Activated CD4-positive, CD25-positive, alpha-beta regulatory T cell treated with anti-CD3 and anti-CD28 coated beads, Interleukin-2, amount 50 U/mL, for 72 hours (primary cell): ENCODE results near the gene CPNE5.

ENCODE experiments used
- DNase-seq: peaks from one replicate; pipeline ENCODE4 v3.0.0; 2021

Gene CPNE5

GRCh38 chr6:36757943-36758508 is 81.2 kb downstream of the CPNE5 start:
- DNase-seq: no peak

DNA sequence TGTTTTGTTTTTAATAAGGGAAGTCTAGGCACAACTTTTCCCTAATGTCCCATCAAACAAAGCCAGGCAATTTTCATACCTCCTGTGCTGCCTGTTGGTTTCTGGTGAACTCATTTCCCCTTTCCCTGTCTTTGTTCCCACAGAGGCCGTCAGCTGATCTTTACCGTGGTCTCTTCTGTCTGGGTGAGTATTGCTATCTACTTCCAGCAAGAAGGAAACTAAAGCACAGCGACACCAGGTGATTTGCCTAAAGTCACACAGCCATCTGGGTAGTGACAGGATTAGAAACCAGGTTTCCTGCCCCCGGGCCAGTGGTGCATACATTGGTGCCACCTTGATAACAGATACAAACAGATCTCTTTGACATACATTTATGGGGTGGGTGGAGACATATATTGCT is 82.0 kb downstream of the CPNE5 start:
- DNase-seq: no peak

DNA sequence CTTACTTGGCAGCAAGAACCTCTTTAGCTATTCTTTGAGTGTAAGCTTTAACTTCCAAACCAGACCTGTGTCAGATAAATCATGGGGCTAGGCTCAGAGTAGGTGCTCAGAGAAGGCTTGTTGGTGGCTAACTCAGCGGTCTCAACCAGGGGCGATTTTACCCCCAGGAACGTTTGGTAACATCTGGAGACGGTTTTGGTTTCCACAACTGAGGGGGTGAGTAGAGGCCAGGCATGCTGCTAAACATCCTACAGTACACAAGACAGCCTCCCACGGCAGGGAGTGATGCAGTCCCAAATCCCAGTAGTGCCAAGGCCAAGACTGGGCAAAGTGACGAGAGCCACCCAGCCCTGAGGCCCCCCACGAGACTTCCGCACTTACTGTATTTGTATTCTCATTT is 82.5 kb downstream of the CPNE5 start:
- no peak for DNase-seq

GRCh38 chr6:36755435-36756348 is 83.6 kb downstream of the CPNE5 start:
- peak; percentile 69 for DNase-seq

- no peak for DNase-seq
Observed at GRCh38 chr6:36754582-36755434, 84.4 kb downstream of the CPNE5 start.

DNA sequence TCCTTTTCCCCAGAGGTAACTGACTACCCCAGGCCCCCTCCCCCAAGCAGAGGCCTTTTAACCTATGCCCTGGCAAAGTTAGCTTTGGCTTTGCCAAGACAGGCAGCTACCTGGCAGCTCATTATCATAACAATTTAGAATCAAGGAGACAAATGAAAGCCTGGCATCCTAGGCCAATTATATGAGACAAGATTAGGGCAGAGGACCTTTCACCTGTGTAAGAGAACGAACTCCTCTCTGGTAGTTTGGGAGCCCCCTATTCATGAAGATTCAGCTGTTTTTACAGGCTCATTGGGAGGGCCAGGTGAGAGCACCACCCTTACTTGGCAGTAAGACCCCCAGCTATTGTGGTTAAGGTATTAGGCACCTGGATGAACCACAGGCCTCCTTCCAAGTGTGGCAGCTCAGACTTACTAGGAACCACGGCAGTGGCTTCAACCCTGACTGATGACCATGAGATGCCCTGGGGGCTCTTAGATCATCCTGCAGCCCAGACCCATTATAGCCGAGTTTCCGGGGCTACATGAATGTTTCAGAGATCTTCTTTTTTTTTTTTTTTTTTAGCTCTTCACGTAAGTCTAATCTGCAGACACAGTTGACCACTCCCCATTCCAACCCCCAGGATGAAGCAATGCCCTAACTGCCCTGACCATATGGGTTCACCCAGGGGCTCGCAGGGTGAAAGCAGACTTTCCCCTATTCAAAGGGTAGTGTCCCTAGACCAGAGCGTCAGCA is 85.4 kb downstream of the CPNE5 start:
- no peak for DNase-seq

- no peak for DNase-seq
Observed at GRCh38 chr6:36752886-36753506, 86.2 kb downstream of the CPNE5 start.

GRCh38 chr6:36752187-36752885 is 86.9 kb downstream of the CPNE5 start:
- no peak for DNase-seq

- DNase-seq: no peak
Observed at GRCh38 chr6:36751833-36752186, 87.4 kb downstream of the CPNE5 start.

DNA sequence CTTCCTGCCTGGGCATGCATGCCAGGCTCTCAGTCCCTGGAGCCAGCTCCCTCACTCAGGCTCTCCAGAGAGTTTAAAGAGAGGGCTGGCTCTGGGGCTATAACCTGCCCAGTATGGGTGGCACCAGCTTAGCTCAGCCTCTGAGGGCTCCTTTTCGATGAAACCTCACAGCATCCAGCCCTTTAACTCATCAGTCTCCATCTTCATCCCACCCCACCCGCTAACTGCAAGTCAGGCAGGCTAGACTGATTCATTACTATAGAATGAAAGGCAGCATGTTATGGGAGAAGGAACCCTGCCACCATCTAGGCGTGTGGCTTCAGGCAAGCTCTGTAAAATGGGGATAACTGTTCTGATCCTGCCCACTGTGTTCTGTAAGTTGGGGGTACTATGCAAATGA is 88.2 kb downstream of the CPNE5 start:
- no peak for DNase-seq

DNA sequence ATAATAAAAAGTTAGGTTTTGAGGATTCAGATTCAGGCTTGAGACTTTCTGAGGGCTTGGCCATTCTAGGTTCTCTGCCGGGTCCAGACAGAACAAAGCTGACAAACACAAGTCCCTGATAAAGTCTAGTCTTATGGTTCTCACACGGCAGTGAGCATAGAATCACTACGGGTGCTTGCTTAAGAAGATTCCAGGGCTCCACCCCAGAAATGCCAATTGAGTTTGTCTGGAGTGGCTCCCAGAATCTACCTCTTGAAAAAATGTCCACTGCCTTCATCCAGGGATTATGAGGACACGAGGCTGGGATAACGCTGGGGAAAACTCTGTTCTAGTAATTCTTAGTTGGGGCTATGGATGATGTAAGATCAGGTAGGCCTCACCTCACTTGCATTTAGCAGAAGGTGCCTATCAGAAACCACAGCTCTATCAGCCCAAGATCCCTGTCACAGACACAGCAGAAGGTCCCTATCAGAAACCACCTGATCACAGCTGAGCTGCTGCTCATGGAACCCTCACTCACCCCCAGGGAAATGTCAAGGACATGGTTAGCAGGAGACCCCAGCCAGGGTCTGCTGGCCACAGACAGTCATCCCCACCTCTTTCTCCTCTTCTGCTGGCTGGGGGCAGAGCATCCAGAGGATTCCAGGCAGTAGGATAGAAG is 89.3 kb downstream of the CPNE5 start:
- DNase-seq: no peak

GRCh38 chr6:36746251-36746650 is 93.0 kb downstream of the CPNE5 start:
- no peak for DNase-seq

GRCh38 chr6:36745836-36746235 is 93.4 kb downstream of the CPNE5 start:
- DNase-seq: no peak

GRCh38 chr6:36745283-36745682 is 94.0 kb downstream of the CPNE5 start:
- no peak for DNase-seq

GRCh38 chr6:36744304-36744673 is 95.0 kb downstream of the CPNE5 start:
- DNase-seq: no peak

DNA sequence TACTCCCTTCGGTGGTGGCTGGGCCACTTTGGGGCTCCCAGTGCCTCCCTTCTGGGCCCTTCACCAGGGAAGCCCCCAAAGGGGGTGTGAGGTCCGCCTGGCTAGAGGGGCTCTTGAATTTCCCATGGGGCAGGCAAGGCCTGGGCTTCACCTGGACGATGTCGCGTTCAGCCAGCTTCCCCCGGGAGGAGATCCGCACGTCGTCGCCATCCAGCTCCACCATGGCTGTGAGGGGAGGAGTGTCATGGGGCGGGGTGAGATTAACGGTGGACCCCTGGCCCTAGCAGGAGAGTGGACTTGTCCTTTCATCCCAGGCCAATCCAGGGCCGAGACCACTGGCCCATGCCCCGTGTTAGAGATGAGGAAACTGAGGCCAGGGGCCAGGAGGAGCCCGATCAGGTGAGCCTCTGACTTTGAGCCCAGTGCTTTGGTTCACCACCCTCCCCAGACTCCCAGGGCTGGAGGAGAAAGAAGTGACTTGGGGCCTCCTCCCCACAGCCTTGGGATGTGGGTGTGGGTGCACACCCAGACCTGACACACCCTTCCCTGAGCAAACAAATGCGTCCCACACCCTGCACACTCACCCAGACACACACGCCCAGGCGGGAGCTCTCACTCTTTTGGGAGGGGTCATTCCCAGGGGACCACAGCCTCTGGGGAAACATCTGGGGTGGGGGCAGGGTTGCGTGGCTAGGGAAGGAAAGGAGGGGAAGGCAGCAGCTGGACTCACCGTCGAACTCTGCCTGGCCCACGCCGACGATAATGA is 95.5 kb downstream of the CPNE5 start:
- DNase-seq: no peak

DNA sequence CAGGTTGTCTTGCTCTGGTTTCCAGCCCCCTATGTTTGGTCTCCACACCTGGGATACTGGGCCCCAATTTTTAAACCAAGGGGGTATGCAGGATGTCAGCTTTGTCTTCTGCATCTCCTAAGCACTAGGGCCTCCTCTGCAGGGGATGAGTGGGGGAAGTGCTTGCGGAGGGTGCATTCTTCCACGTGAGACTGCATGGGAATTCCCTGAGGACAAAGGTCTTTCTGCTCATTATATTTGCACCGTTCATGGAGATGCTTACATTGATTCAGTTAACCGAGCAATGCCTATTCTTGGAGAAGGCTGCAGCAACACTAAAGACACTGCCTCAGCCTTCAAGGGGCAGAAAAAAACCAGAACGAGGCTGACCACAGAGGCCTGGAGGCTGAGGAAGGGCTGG is 96.2 kb downstream of the CPNE5 start:
- no peak for DNase-seq

- no peak for DNase-seq
Observed at GRCh38 chr6:36742146-36742545, 97.1 kb downstream of the CPNE5 start.

DNA sequence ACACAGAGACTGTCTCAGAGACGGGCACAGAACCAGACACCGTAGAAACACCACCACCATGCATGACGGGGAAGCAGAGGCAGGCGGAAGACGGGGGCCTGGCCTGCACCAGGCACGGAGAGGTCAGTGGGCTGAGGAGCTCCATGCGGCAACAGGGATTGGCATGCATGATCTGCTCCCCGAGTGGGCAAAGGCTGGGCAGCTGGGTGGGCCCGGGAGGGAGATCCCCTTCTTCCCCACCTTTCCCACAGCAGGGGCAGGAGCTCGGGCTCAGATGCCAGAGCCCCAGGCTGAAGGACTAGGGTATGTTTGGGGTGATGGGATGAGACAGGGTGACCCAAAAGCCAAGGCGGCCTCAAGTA is 98.4 kb downstream of the CPNE5 start:
- DNase-seq: no peak

DNA sequence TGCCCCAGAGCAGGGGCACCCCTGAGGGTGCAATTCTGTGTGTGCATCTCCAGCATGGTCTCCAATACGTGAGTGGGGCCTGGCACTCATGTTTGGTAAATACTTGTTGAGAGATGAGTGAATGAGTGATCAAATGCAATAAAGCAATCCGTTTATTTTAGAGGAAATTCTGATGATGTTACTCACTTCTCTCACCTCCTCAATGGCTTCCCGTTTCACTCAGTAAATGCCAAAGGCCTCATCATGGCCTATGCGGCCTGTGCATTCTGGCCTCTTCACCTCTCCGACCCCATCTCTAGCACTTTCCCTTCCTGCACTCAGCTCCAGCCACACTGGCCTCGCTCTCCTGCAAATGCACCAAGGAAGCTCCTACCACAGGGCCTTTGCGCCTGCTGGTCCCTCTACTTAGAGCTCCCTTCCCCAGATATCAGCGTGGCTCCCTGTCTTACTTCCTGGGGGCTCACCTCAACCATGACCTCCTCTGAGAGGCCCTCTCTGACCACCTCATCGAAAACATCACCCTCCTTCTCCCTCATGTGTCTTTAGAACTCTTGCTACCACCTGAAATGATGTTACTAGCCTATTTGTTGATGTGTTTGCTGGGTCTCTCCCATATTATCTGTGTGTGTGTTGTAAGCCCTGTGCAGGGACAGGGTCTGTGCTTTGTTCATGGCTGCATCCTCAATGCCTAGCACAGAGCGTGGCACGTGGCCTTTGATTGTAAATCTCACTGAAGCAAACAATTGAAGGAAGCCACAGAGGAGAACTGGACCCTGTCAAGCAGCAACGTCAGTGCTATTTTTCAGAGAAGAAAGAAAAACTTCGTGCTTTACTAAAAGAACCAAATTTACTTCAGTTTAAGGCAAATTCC is 99.1 kb downstream of the CPNE5 start:
- no peak for DNase-seq
